Middle frontal gyrus (tissue), 1 donor: Measurements from ENCODE around the gene DSCAML1.

Experiments
- DNase-seq: peaks from one replicate; pipeline ENCODE4 v3.0.0-alpha.2; 2015; ENCODE audit warnings: low spot score; ENCODE audit errors: extremely low spot score

Gene DSCAML1

DNA sequence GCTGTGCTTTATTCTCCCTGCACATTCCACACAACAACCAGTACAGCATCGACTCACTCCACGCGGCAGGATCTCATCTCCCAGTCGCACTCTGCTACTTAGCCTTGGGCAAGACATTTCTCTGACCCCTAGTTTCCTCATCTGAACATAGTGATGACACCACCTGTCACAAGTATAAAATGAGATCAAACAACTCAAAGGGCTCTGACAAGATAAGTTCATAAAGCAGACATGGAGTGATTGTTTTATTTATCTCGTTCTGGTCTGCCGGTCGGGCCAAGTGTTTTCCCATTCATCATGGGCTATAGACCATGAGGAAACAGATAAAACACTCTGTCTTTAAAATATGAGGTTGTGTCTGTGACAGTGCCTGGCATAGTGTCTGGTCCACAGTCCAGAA is 35.0 kb downstream of the DSCAML1 start:
- DNase-seq = no peak

DNA sequence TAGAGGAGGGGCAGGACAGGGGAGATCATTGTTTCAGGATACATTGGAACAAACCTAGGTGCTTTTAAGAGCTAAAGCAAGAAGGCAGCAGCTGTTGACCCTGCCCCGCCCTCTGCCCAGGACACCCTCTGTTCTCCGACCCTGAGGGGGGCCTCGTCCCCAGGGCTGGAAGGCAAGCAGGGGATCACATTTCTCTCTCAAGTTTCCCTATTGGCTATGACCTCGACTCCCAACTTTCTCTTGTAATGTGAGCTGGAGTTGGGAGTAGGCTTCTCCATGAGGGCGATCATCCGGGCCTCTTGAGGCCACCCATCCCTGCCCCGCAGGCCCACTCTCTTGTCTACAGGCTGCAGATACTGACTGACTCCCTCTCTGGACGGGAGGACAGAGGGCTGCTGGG is 37.7 kb downstream of the DSCAML1 start:
- DNase-seq = no peak

DNA sequence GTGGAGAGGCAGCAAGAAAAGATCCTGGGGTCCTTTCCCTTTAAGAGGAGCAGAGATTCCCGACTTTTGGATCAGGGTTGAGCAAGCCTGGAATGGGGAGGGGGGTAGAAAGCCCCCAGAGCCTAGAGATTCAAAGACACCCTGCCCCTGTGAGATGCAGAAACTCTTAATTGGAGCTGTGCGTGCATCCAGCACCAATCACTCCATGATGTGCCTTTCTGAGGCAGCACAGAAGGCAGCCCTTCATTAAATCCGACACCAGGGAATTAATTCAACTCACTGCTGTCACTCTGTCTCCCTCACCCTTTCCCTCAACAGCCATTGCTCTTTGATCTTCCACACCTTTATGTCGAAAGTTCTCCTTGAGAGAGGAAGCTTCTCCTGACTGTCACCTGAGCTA is 43.0 kb downstream of the DSCAML1 start:
- no peak for DNase-seq

DNA sequence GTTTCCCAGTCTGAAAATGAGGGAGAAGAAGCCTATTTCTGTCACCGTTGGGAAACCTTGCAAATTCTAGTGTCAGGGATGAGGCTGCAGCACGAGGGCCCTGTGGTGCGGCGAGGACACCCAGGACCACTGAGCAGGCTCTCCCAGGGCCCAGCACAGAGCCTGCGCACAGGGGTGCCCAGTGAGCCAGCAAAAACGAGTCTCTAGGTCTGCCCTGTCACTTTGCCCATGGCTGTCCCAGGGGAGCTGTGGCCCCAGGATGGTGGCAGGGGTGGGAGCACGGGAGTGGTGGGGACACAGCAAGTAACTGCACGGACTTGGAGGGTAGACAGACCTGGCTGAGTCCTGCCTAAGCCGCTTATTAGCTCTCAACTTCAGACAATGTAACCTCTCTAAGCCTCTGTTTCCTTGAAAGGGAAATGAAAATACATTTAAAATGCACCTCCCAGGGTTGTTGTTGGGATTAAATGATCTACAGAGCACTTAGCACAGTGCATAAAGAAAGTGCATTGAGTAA is 44.2 kb downstream of the DSCAML1 start:
- DNase-seq = no peak

DNA sequence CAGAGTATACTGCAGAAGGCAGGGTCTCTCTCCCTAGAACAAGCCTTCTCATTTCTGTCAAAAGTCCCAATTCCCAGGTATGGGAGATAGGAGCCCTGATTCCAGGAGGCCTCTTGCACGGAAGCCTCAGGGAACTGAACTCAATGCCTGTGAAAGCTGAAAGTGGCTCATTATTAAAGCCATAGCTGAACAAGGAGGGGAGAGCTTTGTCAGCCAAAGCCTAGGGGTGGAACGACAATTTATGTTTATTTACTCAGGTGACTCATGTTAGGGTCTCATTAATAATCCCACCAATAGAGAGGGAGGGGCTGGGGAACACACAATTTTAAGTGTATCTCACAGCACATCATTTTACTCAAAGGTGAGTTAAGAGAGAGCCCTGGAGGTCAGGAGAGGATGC is 44.9 kb downstream of the DSCAML1 start:
- DNase-seq = no peak

DNA sequence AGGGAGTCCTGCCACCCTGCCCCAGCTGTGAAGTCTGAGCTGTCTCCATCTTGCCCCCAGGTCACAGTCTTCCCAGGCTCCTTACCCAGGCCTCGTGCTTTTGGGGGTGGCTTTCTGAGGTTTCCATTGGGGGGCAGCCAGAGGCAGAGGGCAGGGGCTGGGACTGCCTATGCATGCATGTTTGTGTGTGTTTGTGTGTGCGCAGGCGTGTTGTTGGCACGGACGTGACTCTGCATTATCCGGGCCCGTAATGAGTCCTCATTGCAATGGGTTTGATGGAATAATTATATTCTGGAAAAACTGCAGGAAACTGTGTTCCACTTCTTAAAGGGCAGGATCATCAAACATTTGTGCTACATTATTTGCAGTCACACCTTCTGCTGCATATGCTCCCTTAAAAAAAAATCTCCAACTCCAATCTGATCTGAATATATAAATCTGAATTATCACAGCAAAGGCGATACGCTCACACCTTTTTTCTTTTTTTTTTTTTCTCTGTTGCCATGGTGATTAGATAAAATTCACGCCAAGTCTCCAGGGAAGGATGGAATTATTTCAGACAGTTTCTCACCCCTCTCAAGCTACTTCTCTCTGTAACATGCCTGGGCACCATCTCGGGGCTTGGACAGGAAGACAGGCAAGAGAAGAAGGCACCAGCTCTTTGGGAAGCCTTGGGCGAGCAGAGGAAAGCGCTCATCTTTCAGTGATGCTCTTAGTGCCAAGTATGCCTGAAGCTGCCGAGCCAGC is 45.9 kb downstream of the DSCAML1 start:
- no peak for DNase-seq

DNA sequence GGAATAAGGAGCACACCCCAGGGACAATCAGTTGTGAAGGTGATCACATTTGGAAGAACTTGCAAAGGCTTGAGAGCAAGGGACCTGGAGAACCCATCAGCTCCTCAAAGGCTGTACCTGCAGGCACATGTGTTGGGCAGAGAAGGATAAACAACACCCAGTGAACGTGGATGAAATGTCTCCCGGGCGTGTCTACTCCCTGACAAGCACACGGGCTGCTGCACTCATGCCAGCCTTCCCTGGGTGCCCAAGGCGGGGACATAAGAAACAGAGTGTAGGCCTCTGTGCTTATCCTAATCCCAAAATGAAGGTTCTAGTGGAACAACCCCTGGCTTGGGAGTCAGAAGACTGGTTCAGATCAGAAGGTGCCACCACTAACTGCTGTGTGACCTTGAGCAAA is 46.7 kb downstream of the DSCAML1 start:
- no peak for DNase-seq

DNA sequence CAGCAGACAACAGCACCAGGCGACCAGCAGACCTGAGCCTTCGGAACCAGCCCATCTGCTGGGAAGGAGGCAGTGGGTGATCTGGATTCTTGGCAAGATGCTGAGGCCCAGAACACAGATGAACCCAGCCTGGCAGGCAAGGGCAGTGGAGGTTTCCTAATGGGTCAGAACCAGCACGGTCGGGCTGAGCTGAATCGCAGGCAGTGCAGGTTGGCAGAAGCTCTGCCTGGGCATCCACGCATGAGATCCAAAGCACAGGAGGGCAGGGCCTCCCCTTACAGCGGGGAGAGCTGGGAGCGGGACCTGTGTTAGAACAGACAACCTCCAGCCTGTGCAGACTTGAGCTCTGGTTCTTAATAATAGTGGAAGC is 47.5 kb downstream of the DSCAML1 start:
- no peak for DNase-seq

DNA sequence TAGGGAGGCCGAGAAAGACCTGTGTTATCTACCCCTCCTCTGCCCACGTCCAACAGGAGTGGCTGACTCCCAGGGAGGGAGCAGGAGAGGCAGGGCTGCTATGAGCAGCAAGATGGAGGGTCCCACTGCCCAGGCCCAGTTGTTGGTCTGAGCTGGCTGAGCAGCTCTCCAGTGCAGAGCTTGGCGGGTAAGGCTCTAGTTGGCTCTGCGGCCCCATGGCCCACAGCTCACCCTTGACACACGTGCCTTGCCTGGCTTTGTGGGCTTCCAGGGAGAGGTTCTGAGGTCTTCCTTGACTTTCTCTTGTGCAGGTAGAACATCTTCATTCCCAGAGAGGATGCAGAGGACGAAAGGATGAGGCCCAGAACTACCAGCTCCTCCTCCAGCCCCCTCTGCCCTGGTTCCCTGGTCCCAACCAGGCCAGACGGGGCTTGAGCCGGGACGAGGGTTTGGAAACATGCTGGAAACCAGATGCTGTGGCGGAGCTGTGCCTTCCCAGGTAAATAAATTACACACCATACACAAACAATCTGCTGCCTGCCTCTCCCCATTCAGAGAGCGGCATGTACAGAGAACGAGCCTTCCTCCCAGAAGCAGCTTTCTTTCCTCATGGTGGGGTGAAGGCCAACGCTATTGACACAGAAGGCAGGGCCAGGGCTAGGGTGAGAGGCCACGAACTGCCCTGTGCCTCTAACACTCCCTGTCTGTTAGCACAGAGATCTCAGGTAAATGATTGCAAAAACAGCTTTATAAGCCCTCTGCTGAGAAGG is 48.1 kb downstream of the DSCAML1 start:
- no peak for DNase-seq

DNA sequence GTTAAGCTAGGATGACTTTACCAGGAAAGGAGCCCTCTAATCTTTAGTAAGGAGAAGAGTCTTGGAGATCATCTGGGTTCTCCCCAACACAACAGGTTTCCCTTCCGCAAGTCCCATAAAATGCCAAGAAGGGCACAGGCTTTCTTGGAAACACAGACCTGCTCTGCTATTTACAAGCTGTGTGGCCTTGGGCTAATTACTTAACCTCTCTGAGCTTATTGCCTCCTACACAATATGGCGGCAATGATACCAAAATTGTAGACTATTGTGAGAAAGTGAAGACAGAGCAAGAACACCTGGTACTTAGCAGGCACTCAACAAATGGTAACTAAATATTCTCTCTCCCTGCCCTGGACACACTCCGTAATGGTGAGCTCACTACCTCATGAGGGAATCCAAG is 49.1 kb downstream of the DSCAML1 start:
- DNase-seq = no peak

DNA sequence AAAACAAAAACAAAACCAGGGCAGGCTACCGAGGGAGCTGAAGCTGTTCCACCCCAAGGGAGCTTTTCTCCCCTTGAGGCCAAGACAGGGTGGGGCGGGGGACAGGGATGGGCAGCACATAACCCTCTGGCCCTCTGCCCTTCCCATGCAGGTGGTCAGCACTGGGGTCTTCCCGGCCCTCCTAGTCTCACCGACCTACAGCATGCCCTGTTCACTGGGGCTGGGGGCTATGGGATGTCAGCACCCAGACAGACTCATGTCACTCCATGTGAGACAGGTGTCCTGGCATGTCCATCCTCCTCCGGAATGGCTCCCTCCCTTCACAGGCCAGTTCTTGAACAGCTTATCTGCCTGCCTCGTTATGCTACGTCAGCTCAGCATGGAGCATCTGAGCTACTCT is 51.7 kb downstream of the DSCAML1 start:
- no peak for DNase-seq

DNA sequence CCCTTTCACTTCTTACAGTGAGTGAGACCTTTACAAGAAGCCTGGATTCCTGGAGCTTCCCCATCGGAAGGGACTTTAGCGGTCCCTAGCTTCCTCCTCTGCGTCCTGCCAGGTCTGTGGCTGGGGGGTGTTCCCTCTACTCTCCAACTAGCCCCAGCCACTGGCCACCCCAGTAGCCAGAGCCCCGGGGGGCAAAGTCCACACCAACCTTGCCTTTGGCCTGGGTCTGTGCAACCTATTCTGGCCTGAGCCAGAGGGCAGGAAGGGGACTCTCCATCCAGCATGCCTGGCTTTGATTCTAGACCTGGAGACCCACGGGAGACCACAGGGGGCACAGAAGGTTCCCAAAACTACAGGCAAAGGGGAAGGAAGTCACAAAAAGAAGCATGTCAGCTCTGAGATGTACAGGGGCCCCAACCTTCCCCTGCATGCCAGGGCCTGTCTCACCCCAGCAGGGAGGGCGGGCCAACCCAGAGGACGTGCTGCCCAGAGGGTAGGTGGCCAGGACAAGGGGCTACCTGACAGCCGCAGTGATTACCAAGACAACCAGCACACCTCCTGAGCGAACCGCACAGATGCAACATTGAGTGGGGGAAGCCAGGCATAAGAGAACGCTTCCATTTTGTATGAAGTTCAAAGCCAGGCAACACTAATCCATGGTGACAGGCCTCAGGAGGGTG is 52.4 kb downstream of the DSCAML1 start:
- DNase-seq = no peak

DNA sequence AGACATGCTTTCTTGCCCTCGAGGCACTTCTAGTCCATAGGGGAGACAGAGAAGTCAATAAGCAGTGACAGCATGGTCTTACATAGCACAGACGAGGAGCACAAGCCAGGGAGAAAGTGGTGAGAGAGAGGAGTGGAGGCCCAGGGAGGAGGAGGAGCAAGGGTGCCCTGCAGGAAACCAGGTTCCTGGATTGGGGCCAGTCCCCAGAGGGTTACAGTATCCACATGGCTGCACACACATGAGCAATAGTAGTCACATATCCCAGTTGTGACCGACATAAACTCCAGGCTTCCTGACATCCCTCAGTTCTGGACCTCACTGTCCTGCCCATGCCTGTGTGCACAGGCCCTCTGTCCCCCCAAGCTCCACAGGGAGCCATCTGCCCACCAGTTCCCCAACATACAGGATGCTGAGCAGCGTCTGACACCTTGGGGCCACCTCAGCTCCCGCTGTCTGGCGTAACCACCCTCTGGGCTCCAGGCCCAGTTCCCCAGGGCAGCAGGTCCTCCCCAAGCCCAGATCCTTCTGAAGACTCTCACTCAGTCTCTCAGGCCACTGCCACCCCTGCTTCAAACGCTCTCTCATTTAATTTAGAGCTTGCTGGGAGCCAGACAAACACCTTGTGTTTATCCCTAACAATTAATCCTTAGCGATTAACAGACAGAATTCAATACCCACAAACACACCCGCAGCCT is 53.7 kb downstream of the DSCAML1 start:
- no peak for DNase-seq

DNA sequence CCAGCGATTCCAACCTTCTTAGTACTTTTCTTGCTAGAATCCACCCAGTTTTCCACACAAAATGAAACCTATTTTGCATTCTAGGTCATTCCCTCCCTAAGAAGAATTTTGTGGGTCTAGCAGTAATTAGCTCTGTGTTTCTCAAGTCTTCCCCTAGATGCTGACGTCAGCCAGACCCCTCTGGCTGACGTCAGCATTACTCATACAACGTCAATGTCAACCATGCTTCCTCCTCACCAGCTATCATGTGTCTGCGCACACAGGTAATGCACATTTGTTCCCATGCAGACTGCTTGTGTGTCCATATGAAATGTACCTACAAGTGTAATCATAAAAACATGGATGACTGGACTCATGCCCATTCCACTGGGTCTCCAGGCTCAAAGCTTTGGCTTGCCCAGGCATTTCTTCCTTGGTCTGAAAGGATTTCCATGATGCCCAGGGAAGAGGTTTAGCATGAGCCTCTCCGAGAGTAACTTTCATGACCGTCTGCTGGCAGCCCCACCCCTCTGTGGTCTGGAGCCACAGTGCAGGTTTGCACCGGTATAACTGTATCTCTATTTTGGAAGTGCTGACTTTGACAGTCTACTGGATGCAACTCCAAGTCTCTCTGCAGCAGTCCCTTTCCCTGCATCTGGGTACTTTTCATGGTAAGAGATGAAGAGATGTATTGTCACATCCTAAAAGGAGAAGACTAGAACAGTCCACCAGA is 58.6 kb downstream of the DSCAML1 start:
- DNase-seq = no peak

DNA sequence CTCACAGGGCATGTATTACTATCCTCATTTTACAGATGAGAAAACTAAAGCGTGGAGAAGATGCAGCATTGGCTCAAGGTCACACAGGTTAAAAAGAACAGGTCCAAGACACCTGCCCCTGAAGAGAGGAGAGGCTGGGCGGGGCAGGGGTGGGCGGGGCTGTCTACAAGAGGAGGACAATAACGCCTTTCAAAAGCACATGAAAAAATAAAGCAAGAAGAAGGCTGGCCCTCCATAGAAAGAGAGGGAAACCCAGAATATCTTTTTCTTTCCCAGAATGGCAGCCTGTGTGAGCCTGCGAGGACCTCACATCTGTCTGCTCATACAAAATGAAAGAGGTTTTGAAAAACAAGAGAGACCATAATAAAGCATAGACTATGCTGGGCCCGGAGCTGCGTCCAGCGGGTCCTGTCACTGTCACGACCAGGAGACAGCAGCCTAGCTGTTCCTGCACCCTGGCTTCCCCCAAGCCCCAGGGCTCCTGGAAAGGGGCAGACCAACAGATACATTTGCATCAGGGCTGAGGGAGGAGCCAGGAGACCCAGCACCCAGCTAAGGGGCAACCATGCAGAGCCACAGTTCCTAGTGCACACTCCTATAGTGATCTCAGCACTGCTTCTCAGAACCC is 61.6 kb downstream of the DSCAML1 start:
- no peak for DNase-seq

DNA sequence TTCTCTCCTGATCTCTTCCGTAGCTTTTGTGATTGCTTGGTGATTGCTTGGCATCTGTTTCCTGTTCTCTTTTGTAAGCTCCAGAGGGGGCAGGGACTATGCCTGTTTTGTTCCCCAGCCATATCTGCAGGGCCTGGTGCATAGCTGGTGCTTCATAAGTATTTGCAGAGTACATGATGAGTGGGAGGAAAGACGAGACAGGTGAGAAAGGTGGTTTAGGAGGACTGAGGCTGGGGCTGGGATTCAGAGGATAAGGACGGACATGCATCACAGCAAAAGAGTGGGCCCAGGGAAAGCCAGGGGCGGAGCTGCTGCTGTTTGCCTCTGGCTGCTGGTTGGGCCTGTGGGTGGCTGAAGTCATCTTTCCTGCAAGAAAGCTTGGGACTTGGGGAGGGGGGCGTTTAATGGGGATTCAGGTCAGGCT is 62.4 kb downstream of the DSCAML1 start:
- DNase-seq = no peak

DNA sequence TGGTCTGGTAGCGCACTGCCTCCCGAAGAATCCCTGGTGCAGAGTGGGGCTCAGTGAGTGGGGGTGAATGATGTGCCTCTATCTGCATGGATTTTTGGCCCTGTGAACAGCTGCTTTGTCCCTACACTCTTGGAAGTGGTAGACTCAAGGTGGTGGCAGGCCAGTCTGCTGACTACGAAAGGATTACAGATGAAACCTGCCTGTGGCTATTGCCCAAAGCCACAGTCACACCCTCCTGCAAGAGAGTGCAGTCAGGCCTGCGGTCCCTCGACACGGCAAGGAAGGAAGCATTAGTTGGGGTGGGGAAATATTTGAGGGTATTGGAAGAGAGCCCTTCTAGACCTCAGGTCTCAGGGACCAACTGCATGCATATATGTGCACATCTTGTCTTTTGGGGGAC is 63.7 kb downstream of the DSCAML1 start:
- DNase-seq = no peak

DNA sequence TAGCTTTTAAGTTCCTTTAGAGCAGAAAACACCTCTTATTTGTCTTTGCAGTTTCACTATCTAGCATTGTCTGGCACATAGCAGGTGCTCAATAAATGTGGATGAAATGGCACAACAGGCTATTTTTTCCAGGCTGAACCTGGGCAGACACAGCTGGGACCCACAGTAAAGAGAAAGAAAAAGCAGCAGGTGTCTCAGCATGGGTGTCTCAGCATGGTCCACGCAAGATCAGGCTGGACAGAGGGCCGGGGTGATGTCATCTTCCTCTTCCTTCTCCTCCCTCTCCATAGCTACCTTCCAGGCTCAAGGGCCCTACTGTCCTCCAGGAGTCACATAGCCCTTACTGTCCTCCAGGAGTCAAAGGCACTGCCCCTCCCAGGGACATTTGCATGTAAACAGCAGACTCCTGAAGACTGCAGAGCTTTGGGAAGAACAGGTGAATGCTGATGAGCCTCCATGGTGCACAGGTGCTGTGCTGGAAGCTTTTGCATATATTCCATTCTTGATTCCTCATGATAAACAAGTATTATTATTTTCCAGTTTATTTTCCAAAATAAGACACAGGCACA is 65.2 kb downstream of the DSCAML1 start:
- DNase-seq = no peak

DNA sequence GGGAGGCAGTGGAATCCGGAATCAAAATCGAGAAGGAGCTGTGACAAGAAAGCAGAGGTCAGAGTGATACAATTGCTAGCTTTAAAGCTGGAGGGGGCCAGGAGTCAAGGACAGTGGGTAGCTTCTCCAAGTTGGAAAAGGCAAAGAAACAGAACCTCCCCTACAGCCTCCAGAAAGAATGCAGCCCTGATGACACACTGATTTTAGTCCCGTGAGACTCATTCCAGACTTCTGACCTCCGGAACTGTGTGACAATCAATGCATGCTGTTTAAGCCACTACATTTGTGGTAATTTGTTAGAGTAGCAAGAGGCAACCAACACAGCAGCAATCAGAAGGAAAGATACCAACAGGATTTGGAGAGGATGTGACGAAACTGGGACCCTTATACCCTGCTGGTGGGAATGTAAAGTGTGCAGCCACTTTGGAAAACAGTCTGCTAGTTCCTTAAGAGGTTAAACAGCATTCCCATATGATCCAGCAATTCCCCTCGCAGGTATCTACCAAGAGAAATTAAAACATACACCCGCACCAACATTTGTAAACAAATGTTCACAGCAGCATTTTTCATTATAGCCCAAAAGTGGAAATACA is 66.7 kb downstream of the DSCAML1 start:
- DNase-seq = no peak
